Gastroesophageal sphincter (tissue), 3 donors: ENCODE measurements around the gene GPR183.

Source experiments
- CTCF ChIP-seq, 4 experiments: fragments of 200-600 bp in 2 of 4; fragments of 450-650 bp in 2 of 4; sonication (generic) in 1 of 4; IDR thresholded peaks; one replicate each; pipeline ENCODE4 v1.5.1; 2017 to 2019; ENCODE audit warnings: antibody characterized with exemption in 4 of 4, mild to moderate bottlenecking in 2 of 4, moderate library complexity in 2 of 4
- EP300 ChIP-seq: sonication (generic); formaldehyde crosslinking; IDR thresholded peaks from one replicate; pipeline ENCODE4 v1.6.1; 2017; ENCODE audit warnings: antibody characterized with exemption, mild to moderate bottlenecking
- POLR2AphosphoS5 ChIP-seq: sonication (generic); formaldehyde crosslinking; IDR thresholded peaks from one replicate; pipeline ENCODE4 v1.6.1; 2017; ENCODE audit warnings: antibody characterized with exemption

DNA sequence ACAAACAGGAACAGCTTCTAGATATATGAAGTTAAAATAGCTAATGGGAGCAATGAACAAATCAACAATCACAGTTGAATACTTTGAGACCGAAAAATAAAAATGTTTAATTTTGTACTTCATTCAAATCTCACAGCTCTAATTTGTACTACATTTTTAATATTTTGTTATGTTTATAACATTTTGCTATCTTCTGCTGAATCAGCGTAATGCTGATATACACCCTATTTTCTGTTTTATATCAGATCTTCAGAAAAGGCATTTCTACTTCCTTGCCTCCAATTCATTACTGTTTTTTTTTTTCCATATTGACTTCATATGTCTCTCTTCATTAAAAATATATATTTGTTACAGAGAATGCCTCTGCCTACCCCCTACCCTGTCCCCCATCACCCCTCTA lies 27.9 kb upstream of the GPR183 start:
- TF ChIP-seq CTCF (IDR thresholded peaks at IDR 0.05) (no peak), POLR2AphosphoS5 (no peak), EP300 (no peak)
